GM12891 (cell line): ENCODE measurements around the gene DTD1.

Experiments used
- PAX5 ChIP-seq: IDR thresholded peaks from 2 replicates; pipeline ENCODE4 v1.6.1; 2011; ENCODE audit warnings: low read length, moderate library complexity, mild to moderate bottlenecking; ENCODE audit not compliant: insufficient read depth, severe bottlenecking
- POLR2A ChIP-seq: IDR thresholded peaks from 2 replicates; pipeline ENCODE4 v1.6.1; 2011; ENCODE audit warnings: low read depth, low read length, control low read depth
- POLR2AphosphoS5 ChIP-seq: IDR thresholded peaks from 2 replicates; pipeline ENCODE4 v1.6.1; 2011; ENCODE audit warnings: low read depth, low read length, control low read depth
- POU2F2 ChIP-seq: IDR thresholded peaks from 2 replicates; pipeline ENCODE4 v1.6.1; 2011; ENCODE audit warnings: low read depth, mild to moderate bottlenecking, control low read depth, low read length, moderate library complexity
- SPI1 ChIP-seq: IDR thresholded peaks from 2 replicates; pipeline ENCODE4 v1.6.1; 2011; ENCODE audit warnings: low read depth, low read length, control low read depth
- TAF1 ChIP-seq: IDR thresholded peaks from 2 replicates; pipeline ENCODE4 v1.6.1; 2011; ENCODE audit warnings: low read depth, low read length, control low read depth

DNA sequence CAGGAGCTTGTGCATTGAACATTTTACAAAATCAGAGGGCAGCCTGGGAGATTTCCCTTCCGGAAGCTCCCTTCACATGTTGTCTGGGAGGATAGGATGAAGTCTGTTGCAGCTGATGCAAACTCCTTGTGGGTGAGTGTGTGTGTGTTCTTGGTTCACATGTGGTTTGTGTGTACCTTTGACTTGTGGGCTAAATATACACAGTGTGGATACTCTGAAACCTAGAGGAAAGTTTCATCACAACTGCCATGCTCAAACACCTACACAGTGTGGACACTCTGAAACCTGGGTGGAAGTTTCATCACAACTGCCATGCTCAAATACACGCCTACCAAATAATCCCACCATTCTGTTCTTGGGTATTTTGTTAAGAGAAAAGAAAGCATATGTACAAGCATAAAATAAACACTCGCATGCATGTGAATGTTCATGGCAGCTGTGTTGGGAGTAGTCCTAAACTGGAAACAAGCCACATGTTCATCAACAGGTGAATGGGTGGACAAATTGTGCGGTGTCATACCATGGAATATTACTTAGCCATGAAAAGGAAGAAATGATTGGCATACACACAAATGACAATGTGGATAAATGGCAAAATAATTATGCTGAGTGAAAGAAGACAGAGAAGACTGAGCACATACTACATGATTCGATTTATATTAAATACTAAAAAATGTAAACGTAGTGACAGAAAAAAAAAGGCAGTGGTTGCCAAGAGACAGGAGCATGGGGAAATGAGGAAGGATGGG lies 227.5 kb downstream of the DTD1 start:
- TF ChIP-seq TAF1 (no peak), POLR2A (no peak), POLR2AphosphoS5 (no peak), SPI1 (no peak), PAX5 (no peak), POU2F2 (no peak)
